HG02623 (cell line): ENCODE results near the gene RRP12.
"Not testable (repeated sequence)": the region's sequence is repeated elsewhere in the genome, so short reads cannot be mapped to it uniquely, and the experiment has no call there.

ENCODE experiments used
- ATAC-seq: cut with Tn5 transposase; IDR thresholded peaks from one replicate; pipeline ENCODE4 v1.9.1; 2021; ENCODE audit warnings: moderate library complexity; ENCODE audit not compliant: unreplicated experiment

Gene RRP12

GRCh38 chr10:97400665-97401454 is at the start of gene RRP12:
RRP12 (minus strand) TSS chr10:97401340; CDS start chr10:97401231, 109 bp downstream.
- peak; percentile 98 for ATAC-seq

GRCh38 chr10:97450828-97451227 is 49.7 kb upstream of the RRP12 start:
- ATAC-seq = no peak

- ATAC-seq = peak; percentile 91
Measured at GRCh38 chr10:97445722-97446639, 44.8 kb upstream of the RRP12 start, which contains the start of the genes EXOSC1 and ZDHHC16. EXOSC1 (minus strand) TSS chr10:97446006; CDS start chr10:97445985, 21 bp downstream. ZDHHC16 (plus strand) TSS chr10:97446175; CDS start chr10:97451676, 5,501 bp downstream.

GRCh38 chr10:97445357-97445721 is 44.2 kb upstream of the RRP12 start:
- ATAC-seq = no peak

- no peak for ATAC-seq
Measured at GRCh38 chr10:97444212-97444611, 43.1 kb upstream of the RRP12 start.

- no peak for ATAC-seq
Measured at GRCh38 chr10:97442277-97442676, 41.1 kb upstream of the RRP12 start.

- ATAC-seq = no peak
Measured at GRCh38 chr10:97435211-97435610, 34.1 kb upstream of the RRP12 start.

GRCh38 chr10:97434557-97434956 is 33.4 kb upstream of the RRP12 start:
- ATAC-seq = no peak

- ATAC-seq = no peak
Measured at GRCh38 chr10:97434055-97434454, 32.9 kb upstream of the RRP12 start.

GRCh38 chr10:97428572-97428981 is 27.4 kb upstream of the RRP12 start:
- no peak for ATAC-seq

GRCh38 chr10:97427571-97428179 is 26.5 kb upstream of the RRP12 start:
- no peak for ATAC-seq

- ATAC-seq = no peak
Measured at GRCh38 chr10:97426776-97427570, 25.8 kb upstream of the RRP12 start.

- ATAC-seq = peak; percentile 92
Measured at GRCh38 chr10:97425964-97426775, 25.0 kb upstream of the RRP12 start, which contains the start of gene PGAM1. PGAM1 (plus strand) TSS chr10:97426191; CDS start chr10:97426308, 117 bp downstream.

- ATAC-seq = not testable (repeated sequence)
Measured at GRCh38 chr10:97423757-97424098, 22.6 kb upstream of the RRP12 start.

GRCh38 chr10:97416565-97416964 is 15.4 kb upstream of the RRP12 start:
- no peak for ATAC-seq

GRCh38 chr10:97412891-97413304 is 11.8 kb upstream of the RRP12 start:
- ATAC-seq = no peak

- ATAC-seq = no peak
Measured at GRCh38 chr10:97411406-97411805, 10.3 kb upstream of the RRP12 start.

- ATAC-seq = no peak
Measured at GRCh38 chr10:97408496-97408992, 7.4 kb upstream of the RRP12 start.

GRCh38 chr10:97407952-97408248 is 6.8 kb upstream of the RRP12 start:
- no peak for ATAC-seq
